HCT116 (cell line): Measurements from ENCODE around the gene TTYH3. TPM values are rescaled to one million over a fixed set of nuclear protein-coding genes. Genes with fewer than 3 reads are reported as not detected.

Experiments used
- ATAC-seq: fragments of 200-7000 bp; cut with Tn5 transposase; 2 replicates; pipeline ENCODE4 v1.9.1; 2020; ENCODE audit warnings: mild to moderate bottlenecking, moderate library complexity
- BruUV-seq: library from RNA; stranded (reverse); fragments of 400-500 nt; replicated peaks from 2 replicates; lab custom pipeline; 2021; lab: Mats Ljungman, UMichigan
- CTCF ChIA-PET: fragments of 300-600 bp; sonication (Branson Sonifier 250); formaldehyde crosslinking; loops from one replicate; lab custom pipeline; 2021; ENCODE audit warnings: antibody characterized with exemption; lab: Charles Lee
- POLR2A ChIA-PET: fragments of 300-600, 350-600 bp; sonication (Branson Sonifier 250); formaldehyde crosslinking; loops from one replicate; lab custom pipeline; 2021; ENCODE audit warnings: antibody characterized with exemption; lab: Charles Lee
- RAD21 ChIA-PET, 2 experiments: fragments of 300-600 bp; sonication (Branson Sonifier 250); formaldehyde crosslinking; loops; one replicate each; lab custom pipeline; 2023; ENCODE audit warnings: low total read pairs in 2 of 2; ENCODE audit not compliant: uncharacterized antibody in 2 of 2, unreplicated experiment in 2 of 2, low non-redundant PET in 1 of 2; lab: Charles Lee
- DNase-seq: peaks from one replicate; pipeline ENCODE4 v3.0.0-alpha.2; 2010; ENCODE audit warnings: low read depth, low spot score
- H2AFZ ChIP-seq: fragments of 200-600 bp; shearing (Covaris generic), sonication (generic); 2 replicates; pipeline ENCODE4 v1.6.1; 2017; ENCODE audit warnings: low read depth, mixed run types, mixed read lengths, antibody characterized with exemption, low read length; ENCODE audit not compliant: poor library complexity, severe bottlenecking
- H3K27ac ChIP-seq: 2 replicates; pipeline ENCODE4 v1.5.1; 2012; ENCODE audit warnings: low read depth, low read length
- H3K27me3 ChIP-seq: fragments of 200-600 bp; sonication (generic); 2 replicates; pipeline ENCODE4 v1.6.1; 2016; ENCODE audit warnings: mixed run types, low read length, mixed read lengths; ENCODE audit not compliant: insufficient read depth
- H3K36me3 ChIP-seq, 2 experiments: fragments of 200-500 bp in 1 of 2; fragments of 200-600 bp in 1 of 2; sonication (Bioruptor generic) in 1 of 2; sonication (generic) in 1 of 2; 2 replicates each; pipeline versions ENCODE4 v1.5.1 to v1.6.1; 2014 to 2016; ENCODE audit warnings: low read length in 2 of 2, inconsistent platforms in 1 of 2, mixed read lengths in 1 of 2, mixed run types in 1 of 2; ENCODE audit not compliant: insufficient read depth in 2 of 2, control insufficient read depth in 1 of 2
- H3K4me1 ChIP-seq, 2 experiments: fragments of 200-600 bp in 1 of 2; sonication (generic) in 1 of 2; 2 replicates each; pipeline versions ENCODE4 v1.5.1 to v1.6.1; 2012 to 2017; ENCODE audit warnings: low read length in 2 of 2, inconsistent platforms in 1 of 2, mild to moderate bottlenecking in 1 of 2, mixed read lengths in 1 of 2, mixed run types in 1 of 2, moderate library complexity in 1 of 2; ENCODE audit not compliant: insufficient read depth in 2 of 2, control insufficient read depth in 1 of 2
- H3K4me2 ChIP-seq: fragments of 200-600 bp; sonication (generic); 2 replicates; pipeline ENCODE4 v1.6.1; 2017; ENCODE audit warnings: mixed run types, low read length, mixed read lengths
- H3K4me3 ChIP-seq, 2 experiments: fragments of 200-600 bp in 1 of 2; sonication (generic) in 1 of 2; replicated peaks in 1 of 2; 2 replicates each; pipeline ENCODE4 v1.5.1; 2011 to 2016; ENCODE audit warnings: low read length in 2 of 2, control low read depth in 1 of 2, low read depth in 1 of 2, mild to moderate bottlenecking in 1 of 2, mixed read lengths in 1 of 2, mixed run types in 1 of 2
- H3K79me2 ChIP-seq: fragments of 200-600 bp; sonication (generic); 2 replicates; pipeline ENCODE4 v1.6.1; 2017; ENCODE audit warnings: mild to moderate bottlenecking, mixed run types, low read length, moderate library complexity, mixed read lengths; ENCODE audit not compliant: insufficient read depth
- H3K9ac ChIP-seq: fragments of 200-600 bp; sonication (generic); 2 replicates; pipeline ENCODE4 v1.6.1; 2016; ENCODE audit warnings: low read length, mixed read lengths
- H3K9me2 ChIP-seq: fragments of 200-600 bp; sonication (generic), shearing (Covaris generic); 2 replicates; pipeline ENCODE4 v1.6.1; 2017; ENCODE audit warnings: mixed run types, mild to moderate bottlenecking, moderate library complexity; ENCODE audit not compliant: insufficient read depth
- H3K9me3 ChIP-seq, 2 experiments: fragments of 200-500 bp in 1 of 2; fragments of 200-600 bp in 1 of 2; sonication (Bioruptor generic) in 1 of 2; sonication (generic) in 1 of 2; 2 replicates each; pipeline ENCODE4 v1.6.1; 2014 to 2017; ENCODE audit warnings: low read length in 2 of 2, mixed read lengths in 2 of 2, inconsistent platforms in 1 of 2, low read depth in 1 of 2, mild to moderate bottlenecking in 1 of 2, mixed run types in 1 of 2, moderate library complexity in 1 of 2; ENCODE audit not compliant: control insufficient read depth in 1 of 2, insufficient read depth in 1 of 2
- H4K20me1 ChIP-seq: fragments of 200-600 bp; sonication (generic), shearing (Covaris generic); 2 replicates; pipeline ENCODE4 v1.6.1; 2017; ENCODE audit warnings: mixed run types, mild to moderate bottlenecking, moderate library complexity; ENCODE audit not compliant: insufficient read depth
- CBX3 ChIP-seq: IDR thresholded peaks from 2 replicates; pipeline ENCODE4 v1.6.1; 2012; ENCODE audit warnings: low read depth
- EGR1 ChIP-seq: IDR thresholded peaks from 2 replicates; pipeline ENCODE4 v1.6.1; 2012; ENCODE audit warnings: low read depth
- ELF1 ChIP-seq: IDR thresholded peaks from 2 replicates; pipeline ENCODE4 v1.6.1; 2012; ENCODE audit warnings: low read depth, borderline replicate concordance
- EZH2 ChIP-seq: fragments of 200-600 bp; sonication (generic); IDR thresholded peaks from 2 replicates; pipeline ENCODE4 v1.6.1; 2017; ENCODE audit warnings: antibody characterized with exemption, mixed run types
- EZH2phosphoT487 ChIP-seq: fragments of 200-600 bp; IDR thresholded peaks from 2 replicates; pipeline ENCODE4 v1.6.1; 2018; ENCODE audit warnings: antibody characterized with exemption, borderline replicate concordance
- FOSL1 ChIP-seq: IDR thresholded peaks from 2 replicates; pipeline ENCODE4 v1.6.1; 2012; ENCODE audit warnings: low read depth
- JUND ChIP-seq: IDR thresholded peaks from 2 replicates; pipeline ENCODE4 v1.6.1; 2012
- POLR2AphosphoS5 ChIP-seq: IDR thresholded peaks from 2 replicates; pipeline ENCODE4 v1.6.1; 2011; ENCODE audit warnings: mild to moderate bottlenecking, low read depth, low read length, moderate library complexity
- SIN3A ChIP-seq: IDR thresholded peaks from 2 replicates; pipeline ENCODE4 v1.6.1; 2012; ENCODE audit warnings: low read depth
- SP1 ChIP-seq: IDR thresholded peaks from 2 replicates; pipeline ENCODE4 v1.6.1; 2012; ENCODE audit warnings: low read depth
- TCF7L2 ChIP-seq: IDR thresholded peaks from 2 replicates; pipeline ENCODE4 v1.7.0; 2011; ENCODE audit warnings: borderline replicate concordance, inconsistent platforms; ENCODE audit not compliant: insufficient read depth, insufficient read length; ENCODE audit errors: extremely low read depth
- YY1 ChIP-seq: IDR thresholded peaks from 2 replicates; pipeline ENCODE4 v1.6.1; 2011; ENCODE audit warnings: low read length, low read depth, moderate library complexity, mild to moderate bottlenecking; ENCODE audit not compliant: insufficient replicate concordance; ENCODE audit errors: extremely low read depth
- ZFX ChIP-seq: fragments of 450-650 bp; IDR thresholded peaks from 2 replicates; pipeline ENCODE4 v1.6.1; 2017
- ZNF274 ChIP-seq: fragments of 200-500 bp; sonication (Bioruptor generic); IDR thresholded peaks from 2 replicates; pipeline ENCODE4 v1.6.1; 2014; ENCODE audit warnings: mild to moderate bottlenecking, low read depth, low read length, inconsistent platforms
- intact Hi-C: fragments of 100-400 bp; cut with micrococcal nuclease; formaldehyde crosslinking; loops from 2 replicates; pipeline ENCODE4 v1.10.0; 2022
- total RNA-seq: library from RNA; stranded (reverse); gene quantifications from one replicate; pipeline ENCODE4 v1.2.1, GENCODE V29; 2021; ENCODE audit not compliant: unreplicated experiment
- TF ChIP-seq, protein P1 (sequence below), 3 experiments: fragments of 200-600 bp in 1 of 3; sonication (generic) in 1 of 3; IDR thresholded peaks in 2 of 3; conservative IDR thresholded peaks in 1 of 3; 2 replicates each; pipeline ENCODE4 v1.5.1; 2012 to 2017; ENCODE audit warnings: low read depth in 2 of 3, low read length in 2 of 3, antibody characterized with exemption in 1 of 3, borderline replicate concordance in 1 of 3, control low read depth in 1 of 3, mild to moderate bottlenecking in 1 of 3, mixed read lengths in 1 of 3, mixed run types in 1 of 3, moderate library complexity in 1 of 3; ENCODE audit not compliant: insufficient read depth in 1 of 3
- TF ChIP-seq, protein P2 (sequence below): IDR thresholded peaks from 2 replicates; pipeline ENCODE4 v1.6.1; 2011; ENCODE audit warnings: mild to moderate bottlenecking, low read length, moderate library complexity; ENCODE audit not compliant: insufficient replicate concordance; ENCODE audit errors: extremely low read depth
- TF ChIP-seq, protein P3 (sequence below): IDR thresholded peaks from 2 replicates; pipeline ENCODE4 v1.6.1; 2012; ENCODE audit warnings: low read depth
- TF ChIP-seq, protein P4 (sequence below): IDR thresholded peaks from 2 replicates; pipeline ENCODE4 v1.6.1; 2012
- TF ChIP-seq, protein P5 (sequence below): IDR thresholded peaks from 2 replicates; pipeline ENCODE4 v1.6.1; 2012

The TTYH3 gene
- total RNA-seq, 1 experiment from 2014 or later, result 40.3 TPM

DNA sequence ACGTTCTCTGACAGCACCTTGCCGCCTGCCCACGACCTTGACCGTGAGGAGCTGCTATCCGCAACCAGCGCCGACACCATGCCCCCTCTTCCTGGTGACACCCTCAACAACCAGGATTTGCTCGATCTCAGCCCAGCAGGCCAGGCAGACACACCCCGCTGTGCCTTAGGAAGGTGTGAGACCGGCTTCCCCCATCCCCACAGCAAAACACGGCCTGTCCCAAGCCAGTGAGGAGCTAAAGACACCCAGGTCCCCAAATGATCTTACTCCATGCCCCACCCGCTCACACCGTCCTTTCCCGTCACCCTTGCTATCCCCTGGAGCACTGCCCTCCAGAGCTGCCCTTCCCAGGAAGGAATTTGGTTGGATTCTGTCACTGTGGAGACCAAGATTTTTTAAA, 21.3 kb upstream of the TTYH3 start:
- H3K79me2 ChIP-seq, result no peaks in the 10 kb centered on the region
- no peak overlapping the region for H3K4me3 ChIP-seq
- H4K20me1 ChIP-seq, result no peaks in the 10 kb centered on the region
- no peak overlapping the region for H3K9ac ChIP-seq
- ChIA-PET RAD21 (no interaction called here), CTCF (no interaction called here), POLR2A (no interaction called here)
- H3K36me3 ChIP-seq, result no peaks in the 10 kb centered on the region
- no peak overlapping the region for H3K27ac ChIP-seq
- no peak overlapping the region for H2AFZ ChIP-seq
- peaks cover 3 to 11% of the 10 kb centered on the region in 2 experiments; a peak in 3 of 4 replicates for H3K4me1 ChIP-seq
- no peaks in the 10 kb centered on the region for H3K9me2 ChIP-seq
- H3K27me3 ChIP-seq, result no peaks in the 10 kb centered on the region
- no TSS peak for BruUV-seq
- ATAC-seq (no peak), DNase-seq (no peak)
- H3K9me3 ChIP-seq, result no peaks in the 10 kb centered on the region
- no peak overlapping the region for H3K4me2 ChIP-seq
- intact Hi-C loops, result no loop called here
- no peak for TF ChIP-seq POLR2AphosphoS5
- no peak for TF ChIP-seq SIN3A
- TF ChIP-seq, protein P1, sequence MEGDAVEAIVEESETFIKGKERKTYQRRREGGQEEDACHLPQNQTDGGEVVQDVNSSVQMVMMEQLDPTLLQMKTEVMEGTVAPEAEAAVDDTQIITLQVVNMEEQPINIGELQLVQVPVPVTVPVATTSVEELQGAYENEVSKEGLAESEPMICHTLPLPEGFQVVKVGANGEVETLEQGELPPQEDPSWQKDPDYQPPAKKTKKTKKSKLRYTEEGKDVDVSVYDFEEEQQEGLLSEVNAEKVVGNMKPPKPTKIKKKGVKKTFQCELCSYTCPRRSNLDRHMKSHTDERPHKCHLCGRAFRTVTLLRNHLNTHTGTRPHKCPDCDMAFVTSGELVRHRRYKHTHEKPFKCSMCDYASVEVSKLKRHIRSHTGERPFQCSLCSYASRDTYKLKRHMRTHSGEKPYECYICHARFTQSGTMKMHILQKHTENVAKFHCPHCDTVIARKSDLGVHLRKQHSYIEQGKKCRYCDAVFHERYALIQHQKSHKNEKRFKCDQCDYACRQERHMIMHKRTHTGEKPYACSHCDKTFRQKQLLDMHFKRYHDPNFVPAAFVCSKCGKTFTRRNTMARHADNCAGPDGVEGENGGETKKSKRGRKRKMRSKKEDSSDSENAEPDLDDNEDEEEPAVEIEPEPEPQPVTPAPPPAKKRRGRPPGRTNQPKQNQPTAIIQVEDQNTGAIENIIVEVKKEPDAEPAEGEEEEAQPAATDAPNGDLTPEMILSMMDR (IDR thresholded peaks at IDR 0.05 in 2 of 3, conservative IDR thresholded peaks at IDR 0.05 in 1 of 3; ENCODE audit: borderline replicate concordance in 1 of 3, insufficient read depth in 1 of 3, low read depth in 2 of 3, low read length in 2 of 3), result no peak
- no peak for TF ChIP-seq CBX3
- no peak for TF ChIP-seq FOSL1
- no peak for TF ChIP-seq SP1
- no peak for TF ChIP-seq EZH2phosphoT487
- TF ChIP-seq YY1, result no peak
- TF ChIP-seq EGR1, result no peak
- TF ChIP-seq EZH2, result no peak
- TF ChIP-seq ZFX, result no peak
- no peak for TF ChIP-seq ZNF274
- no peak for TF ChIP-seq ELF1
- TF ChIP-seq, protein P2, sequence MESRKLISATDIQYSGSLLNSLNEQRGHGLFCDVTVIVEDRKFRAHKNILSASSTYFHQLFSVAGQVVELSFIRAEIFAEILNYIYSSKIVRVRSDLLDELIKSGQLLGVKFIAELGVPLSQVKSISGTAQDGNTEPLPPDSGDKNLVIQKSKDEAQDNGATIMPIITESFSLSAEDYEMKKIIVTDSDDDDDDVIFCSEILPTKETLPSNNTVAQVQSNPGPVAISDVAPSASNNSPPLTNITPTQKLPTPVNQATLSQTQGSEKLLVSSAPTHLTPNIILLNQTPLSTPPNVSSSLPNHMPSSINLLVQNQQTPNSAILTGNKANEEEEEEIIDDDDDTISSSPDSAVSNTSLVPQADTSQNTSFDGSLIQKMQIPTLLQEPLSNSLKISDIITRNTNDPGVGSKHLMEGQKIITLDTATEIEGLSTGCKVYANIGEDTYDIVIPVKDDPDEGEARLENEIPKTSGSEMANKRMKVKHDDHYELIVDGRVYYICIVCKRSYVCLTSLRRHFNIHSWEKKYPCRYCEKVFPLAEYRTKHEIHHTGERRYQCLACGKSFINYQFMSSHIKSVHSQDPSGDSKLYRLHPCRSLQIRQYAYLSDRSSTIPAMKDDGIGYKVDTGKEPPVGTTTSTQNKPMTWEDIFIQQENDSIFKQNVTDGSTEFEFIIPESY, result no peak
- TF ChIP-seq, protein P3, sequence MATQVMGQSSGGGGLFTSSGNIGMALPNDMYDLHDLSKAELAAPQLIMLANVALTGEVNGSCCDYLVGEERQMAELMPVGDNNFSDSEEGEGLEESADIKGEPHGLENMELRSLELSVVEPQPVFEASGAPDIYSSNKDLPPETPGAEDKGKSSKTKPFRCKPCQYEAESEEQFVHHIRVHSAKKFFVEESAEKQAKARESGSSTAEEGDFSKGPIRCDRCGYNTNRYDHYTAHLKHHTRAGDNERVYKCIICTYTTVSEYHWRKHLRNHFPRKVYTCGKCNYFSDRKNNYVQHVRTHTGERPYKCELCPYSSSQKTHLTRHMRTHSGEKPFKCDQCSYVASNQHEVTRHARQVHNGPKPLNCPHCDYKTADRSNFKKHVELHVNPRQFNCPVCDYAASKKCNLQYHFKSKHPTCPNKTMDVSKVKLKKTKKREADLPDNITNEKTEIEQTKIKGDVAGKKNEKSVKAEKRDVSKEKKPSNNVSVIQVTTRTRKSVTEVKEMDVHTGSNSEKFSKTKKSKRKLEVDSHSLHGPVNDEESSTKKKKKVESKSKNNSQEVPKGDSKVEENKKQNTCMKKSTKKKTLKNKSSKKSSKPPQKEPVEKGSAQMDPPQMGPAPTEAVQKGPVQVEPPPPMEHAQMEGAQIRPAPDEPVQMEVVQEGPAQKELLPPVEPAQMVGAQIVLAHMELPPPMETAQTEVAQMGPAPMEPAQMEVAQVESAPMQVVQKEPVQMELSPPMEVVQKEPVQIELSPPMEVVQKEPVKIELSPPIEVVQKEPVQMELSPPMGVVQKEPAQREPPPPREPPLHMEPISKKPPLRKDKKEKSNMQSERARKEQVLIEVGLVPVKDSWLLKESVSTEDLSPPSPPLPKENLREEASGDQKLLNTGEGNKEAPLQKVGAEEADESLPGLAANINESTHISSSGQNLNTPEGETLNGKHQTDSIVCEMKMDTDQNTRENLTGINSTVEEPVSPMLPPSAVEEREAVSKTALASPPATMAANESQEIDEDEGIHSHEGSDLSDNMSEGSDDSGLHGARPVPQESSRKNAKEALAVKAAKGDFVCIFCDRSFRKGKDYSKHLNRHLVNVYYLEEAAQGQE, result no peak
- no peak for TF ChIP-seq TCF7L2
- TF ChIP-seq, protein P4, sequence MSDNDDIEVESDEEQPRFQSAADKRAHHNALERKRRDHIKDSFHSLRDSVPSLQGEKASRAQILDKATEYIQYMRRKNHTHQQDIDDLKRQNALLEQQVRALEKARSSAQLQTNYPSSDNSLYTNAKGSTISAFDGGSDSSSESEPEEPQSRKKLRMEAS, result no peak
- TF ChIP-seq JUND, result no peak
- TF ChIP-seq, protein P5, sequence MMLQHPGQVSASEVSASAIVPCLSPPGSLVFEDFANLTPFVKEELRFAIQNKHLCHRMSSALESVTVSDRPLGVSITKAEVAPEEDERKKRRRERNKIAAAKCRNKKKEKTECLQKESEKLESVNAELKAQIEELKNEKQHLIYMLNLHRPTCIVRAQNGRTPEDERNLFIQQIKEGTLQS, result no peak
